CD4-positive, alpha-beta T cell (primary cell): ENCODE results near the gene RFPL3. TPM values are rescaled to one million over a fixed set of nuclear protein-coding genes. Genes with fewer than 3 reads are reported as not detected.

Experiments used
- ATAC-seq: fragments of 200-7000 bp; cut with Tn5 transposase; one replicate; pipeline ENCODE4 v1.10.0; 2022; ENCODE audit warnings: mild to moderate bottlenecking; ENCODE audit not compliant: poor library complexity
- CTCF ChIA-PET: fragments of 350-600 bp; sonication (Branson Sonifier 250); formaldehyde crosslinking; loops from one replicate; lab custom pipeline; 2021; ENCODE audit warnings: antibody characterized with exemption, inconsistent platforms; lab: Charles Lee
- POLR2A ChIA-PET: fragments of 350-600 bp; sonication (Branson Sonifier 250); formaldehyde crosslinking; loops from one replicate; lab custom pipeline; 2021; ENCODE audit warnings: antibody characterized with exemption, inconsistent platforms; lab: Charles Lee
- DNase-seq, 14 experiments: peaks; one replicate each; pipeline ENCODE4 v3.0.0-alpha.2; 2013 to 2020; ENCODE audit warnings: mixed read lengths in 2 of 14
- H3K27ac ChIP-seq, 2 donors: one replicate each; pipeline versions ENCODE4 v1.5.1 to v1.7.0; 2013; ENCODE audit warnings: low read length in 2 of 2, low read depth in 1 of 2, mild to moderate bottlenecking in 1 of 2
- H3K27me3 ChIP-seq, 2 experiments: 1 replicate in 1 of 2; 2 replicates in 1 of 2; pipeline versions ENCODE4 v1.6.1 to v1.7.0; 2013; ENCODE audit warnings: low read length in 2 of 2, control low read depth in 1 of 2, mild to moderate bottlenecking in 1 of 2, moderate library complexity in 1 of 2; ENCODE audit not compliant: insufficient read depth in 2 of 2, control insufficient read depth in 1 of 2
- H3K36me3 ChIP-seq: one replicate; pipeline ENCODE4 v1.6.1; 2013; ENCODE audit warnings: low read length, control low read depth; ENCODE audit not compliant: insufficient read depth
- H3K4me1 ChIP-seq: one replicate; pipeline ENCODE4 v1.6.1; 2013; ENCODE audit warnings: low read length, control low read depth; ENCODE audit not compliant: insufficient read depth
- H3K4me3 ChIP-seq: one replicate; pipeline ENCODE4 v1.5.1; 2013; ENCODE audit warnings: mild to moderate bottlenecking, low read length, moderate library complexity
- H3K9me3 ChIP-seq, 2 experiments: 1 replicate in 1 of 2; 2 replicates in 1 of 2; pipeline versions ENCODE4 v1.6.1 to v1.7.0; 2013; ENCODE audit warnings: low read length in 2 of 2, mild to moderate bottlenecking in 2 of 2, control low read depth in 1 of 2, moderate library complexity in 1 of 2; ENCODE audit not compliant: control insufficient read depth in 1 of 2, insufficient read depth in 1 of 2
- H3K27ac Mint-ChIP-seq: one replicate; pipeline ENCODE4 v1.8.0; 2020; ENCODE audit warnings: mixed read lengths
- H3K27me3 Mint-ChIP-seq: one replicate; pipeline ENCODE4 v1.8.0; 2021; ENCODE audit warnings: mixed read lengths
- H3K36me3 Mint-ChIP-seq: one replicate; pipeline ENCODE4 v1.8.0; 2021; ENCODE audit warnings: low read depth, mixed read lengths
- H3K4me1 Mint-ChIP-seq: one replicate; pipeline ENCODE4 v1.8.0; 2021; ENCODE audit warnings: low read depth, mixed read lengths
- H3K4me3 Mint-ChIP-seq: one replicate; pipeline ENCODE4 v1.8.0; 2020; ENCODE audit warnings: mild to moderate bottlenecking, mixed read lengths
- H3K9me3 Mint-ChIP-seq: one replicate; pipeline ENCODE4 v1.8.0; 2020; ENCODE audit warnings: mixed read lengths
- intact Hi-C, 2 experiments: fragments of 100-400 bp; cut with DNase I in 1 of 2; cut with micrococcal nuclease in 1 of 2; formaldehyde crosslinking; loops; one replicate each; pipeline versions ENCODE4 v1.15.1 to v1.9.0; 2023 to 2025; cut with DNase I, micrococcal nuclease
- total RNA-seq, 174 experiments: library from RNA in 2 of 174; stranded (reverse) in 2 of 174; gene quantifications; one replicate each; pipeline ENCODE4 v1.2.3 and lab custom pipeline; 2021 to 2026
- TF ChIP-seq, protein P1 (sequence below): fragments of 200-600 bp; IDR thresholded peaks from one replicate; pipeline ENCODE4 v1.8.0; 2022; ENCODE audit warnings: antibody characterized with exemption, mild to moderate bottlenecking

Gene RFPL3
- total RNA-seq, 2 experiments from 2014 or later: not detected

DNA sequence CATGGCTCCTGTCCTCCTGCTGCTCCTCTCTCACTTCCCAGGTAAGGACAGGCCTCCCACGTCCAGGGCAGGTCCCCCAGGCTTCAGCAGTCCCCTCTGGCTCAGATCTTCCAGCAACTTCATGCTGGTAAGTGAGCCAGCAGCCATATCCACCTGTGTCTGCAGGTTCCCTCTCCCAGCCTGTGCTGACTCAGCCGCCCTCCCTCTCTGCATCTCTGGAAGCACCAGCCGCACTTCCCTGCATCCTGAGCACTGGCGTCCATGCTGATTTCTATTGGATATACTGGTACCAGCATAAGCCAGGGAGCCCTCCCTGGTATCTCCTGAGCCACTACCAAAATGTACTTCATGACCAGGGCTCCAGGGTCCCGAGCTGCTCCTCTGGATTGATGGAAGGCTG is 19.0 kb downstream of the RFPL3 start:
- TF ChIP-seq, protein P1, sequence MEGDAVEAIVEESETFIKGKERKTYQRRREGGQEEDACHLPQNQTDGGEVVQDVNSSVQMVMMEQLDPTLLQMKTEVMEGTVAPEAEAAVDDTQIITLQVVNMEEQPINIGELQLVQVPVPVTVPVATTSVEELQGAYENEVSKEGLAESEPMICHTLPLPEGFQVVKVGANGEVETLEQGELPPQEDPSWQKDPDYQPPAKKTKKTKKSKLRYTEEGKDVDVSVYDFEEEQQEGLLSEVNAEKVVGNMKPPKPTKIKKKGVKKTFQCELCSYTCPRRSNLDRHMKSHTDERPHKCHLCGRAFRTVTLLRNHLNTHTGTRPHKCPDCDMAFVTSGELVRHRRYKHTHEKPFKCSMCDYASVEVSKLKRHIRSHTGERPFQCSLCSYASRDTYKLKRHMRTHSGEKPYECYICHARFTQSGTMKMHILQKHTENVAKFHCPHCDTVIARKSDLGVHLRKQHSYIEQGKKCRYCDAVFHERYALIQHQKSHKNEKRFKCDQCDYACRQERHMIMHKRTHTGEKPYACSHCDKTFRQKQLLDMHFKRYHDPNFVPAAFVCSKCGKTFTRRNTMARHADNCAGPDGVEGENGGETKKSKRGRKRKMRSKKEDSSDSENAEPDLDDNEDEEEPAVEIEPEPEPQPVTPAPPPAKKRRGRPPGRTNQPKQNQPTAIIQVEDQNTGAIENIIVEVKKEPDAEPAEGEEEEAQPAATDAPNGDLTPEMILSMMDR: no peak
- no peaks in the 10 kb centered on the region for H3K36me3 Mint-ChIP-seq
- H3K36me3 ChIP-seq: no peaks in the 10 kb centered on the region
- DNase-seq (no peak), ATAC-seq (no peak)
- ChIA-PET POLR2A (no interaction called here), CTCF (no interaction called here)
- no peak overlapping the region for H3K27ac Mint-ChIP-seq
- H3K4me1 Mint-ChIP-seq: no peaks in the 10 kb centered on the region
- intact Hi-C loops: no loop called here
- H3K27me3 ChIP-seq: no peaks in the 10 kb centered on the region
- H3K4me3 ChIP-seq: no peak overlapping the region
- no peaks in the 10 kb centered on the region for H3K4me1 ChIP-seq
- no peaks in the 10 kb centered on the region for H3K27me3 Mint-ChIP-seq
- H3K9me3 Mint-ChIP-seq: no peaks in the 10 kb centered on the region
- H3K4me3 Mint-ChIP-seq: no peak overlapping the region
- no peak overlapping the region for H3K27ac ChIP-seq
- H3K9me3 ChIP-seq: no peaks in the 10 kb centered on the region

DNA sequence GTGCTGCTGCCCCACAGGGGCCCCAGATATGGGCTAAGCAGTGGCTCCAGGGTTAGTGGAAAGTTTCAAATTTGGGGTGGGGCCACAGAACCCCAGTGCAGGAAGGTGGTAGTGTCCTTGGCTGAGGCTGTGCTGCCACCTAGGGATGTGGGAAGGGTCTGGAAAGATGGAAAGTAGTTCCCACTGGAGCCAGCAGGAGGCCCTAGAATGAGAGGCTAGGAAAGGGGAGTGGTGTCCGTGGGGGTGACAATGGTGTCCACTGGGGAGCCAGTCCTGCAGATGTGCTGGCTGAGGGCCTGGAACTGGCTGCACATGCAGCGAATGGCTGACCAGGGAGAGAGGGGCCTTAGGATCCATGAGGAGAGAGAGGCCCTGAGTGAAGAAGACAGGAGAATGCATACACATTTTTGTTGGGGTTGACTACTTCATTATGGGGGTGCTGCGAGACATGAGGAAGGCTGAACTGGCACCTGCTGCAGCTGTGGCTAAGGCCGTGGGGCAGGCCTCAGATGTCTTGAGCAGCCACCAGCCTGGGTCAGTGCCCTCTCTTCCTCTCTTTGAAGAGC is 21.1 kb downstream of the RFPL3 start:
- ATAC-seq (no peak), DNase-seq (no peak)
- H3K4me3 ChIP-seq: no peak overlapping the region
- no peaks in the 10 kb centered on the region for H3K27me3 ChIP-seq
- H3K27ac Mint-ChIP-seq: no peak overlapping the region
- H3K9me3 Mint-ChIP-seq: no peaks in the 10 kb centered on the region
- H3K27ac ChIP-seq: no peak overlapping the region
- no peaks in the 10 kb centered on the region for H3K9me3 ChIP-seq
- no peaks in the 10 kb centered on the region for H3K4me1 ChIP-seq
- CTCF ChIA-PET: no interaction called here
- no peaks in the 10 kb centered on the region for H3K36me3 Mint-ChIP-seq
- no peak overlapping the region for H3K4me3 Mint-ChIP-seq
- POLR2A ChIA-PET: no interaction called here
- H3K36me3 ChIP-seq: no peaks in the 10 kb centered on the region
- TF ChIP-seq, protein P1: no peak
- no peaks in the 10 kb centered on the region for H3K4me1 Mint-ChIP-seq
- intact Hi-C loops: no loop called here
- no peaks in the 10 kb centered on the region for H3K27me3 Mint-ChIP-seq

DNA sequence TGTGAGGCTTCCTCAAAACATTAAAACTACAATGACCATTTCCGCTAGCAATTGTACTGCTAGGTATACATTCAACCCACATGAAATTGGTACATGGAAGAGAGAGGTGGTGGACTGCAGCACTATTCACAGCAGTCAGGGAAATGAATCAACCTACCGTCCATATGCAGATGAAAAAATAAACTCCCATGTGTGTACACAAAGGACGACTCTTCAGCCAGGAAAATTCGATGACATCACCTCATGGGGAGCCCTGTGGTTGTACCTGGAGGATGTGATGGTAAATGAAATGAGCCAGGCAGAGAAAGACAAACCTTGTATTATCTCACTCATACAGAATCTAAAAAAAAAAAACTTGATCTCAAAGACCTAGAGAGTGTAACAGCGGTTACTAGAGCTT is 23.3 kb downstream of the RFPL3 start:
- no peak overlapping the region for H3K4me3 ChIP-seq
- H3K27me3 Mint-ChIP-seq: no peaks in the 10 kb centered on the region
- TF ChIP-seq, protein P1: no peak
- POLR2A ChIA-PET: no interaction called here
- DNase-seq (no peak), ATAC-seq (no peak)
- H3K4me1 ChIP-seq: no peaks in the 10 kb centered on the region
- no peaks in the 10 kb centered on the region for H3K27me3 ChIP-seq
- no peaks in the 10 kb centered on the region for H3K4me1 Mint-ChIP-seq
- H3K27ac Mint-ChIP-seq: no peak overlapping the region
- no peak overlapping the region for H3K27ac ChIP-seq
- intact Hi-C loops: no loop called here
- no peaks in the 10 kb centered on the region for H3K9me3 ChIP-seq
- peaks cover 3% of the 10 kb centered on the region for H3K36me3 ChIP-seq
- H3K9me3 Mint-ChIP-seq: no peaks in the 10 kb centered on the region
- H3K36me3 Mint-ChIP-seq: peaks cover under 1% of the 10 kb centered on the region
- CTCF ChIA-PET: no interaction called here
- H3K4me3 Mint-ChIP-seq: no peak overlapping the region
